HepG2 (cell line): Measurements from ENCODE around the gene N4BP2. TPM values are rescaled to one million over a fixed set of nuclear protein-coding genes. Genes with fewer than 3 reads are reported as not detected.

Experiments
- ATAC-seq: fragments of 200-7000 bp; cut with Tn5 transposase; 3 replicates; pipeline ENCODE4 v1.9.1; 2020; ENCODE audit warnings: mild to moderate bottlenecking, moderate library complexity
- BruUV-seq: library from RNA; stranded (reverse); fragments of 400-500 nt; replicated peaks from 2 replicates; lab custom pipeline; 2021; lab: Mats Ljungman, UMichigan
- CTCF ChIA-PET: fragments of 300-600 bp; formaldehyde crosslinking; extraction: SDS; loops from one replicate; lab custom pipeline; 2021; ENCODE audit warnings: low total read pairs, inconsistent platforms, low intra/inter-chr PET ratio; lab: Yijun Ruan, JAX
- POLR2A ChIA-PET: fragments of 350-600 bp; sonication (Branson Sonifier 250); formaldehyde crosslinking; loops from one replicate; lab custom pipeline; 2020; ENCODE audit warnings: antibody characterized with exemption, inconsistent platforms; lab: Yijun Ruan, JAX
- DNase-seq: peaks from one replicate; pipeline ENCODE4 v3.0.0-alpha.2; 2015; ENCODE audit warnings: low spot score
- FAIRE-seq: peaks from 3 replicates; lab custom pipeline; 2011; peaks lifted over from hg19 to GRCh38; lab: Jason Lieb, UNC
- H2AFZ ChIP-seq: one replicate; pipeline ENCODE4 v1.6.1; 2011; ENCODE audit warnings: low read length, inconsistent platforms
- H3K27ac ChIP-seq: fragments of 300-600 bp; 3 replicates; pipeline ENCODE4 v1.8.0; 2011; ENCODE audit warnings: mixed run types, mild to moderate bottlenecking, mixed read lengths, low read length, inconsistent platforms; ENCODE audit not compliant: insufficient read depth; ENCODE audit errors: extremely low read length
- H3K27me3 ChIP-seq, 2 experiments: fragments of 200-600 bp in 1 of 2; 2 replicates in 1 of 2; 3 replicates in 1 of 2; pipeline versions ENCODE4 v1.6.0 to v1.8.0; 2011; ENCODE audit warnings: low read length in 2 of 2, mild to moderate bottlenecking in 2 of 2, moderate library complexity in 2 of 2, inconsistent platforms in 1 of 2; ENCODE audit not compliant: insufficient read depth in 2 of 2, control insufficient read depth in 1 of 2
- H3K36me3 ChIP-seq, 2 experiments: fragments of 200-600 bp in 1 of 2; replicated peaks in 1 of 2; 2 replicates in 1 of 2; 3 replicates in 1 of 2; pipeline versions ENCODE4 v1.5.1 to v1.8.0; 2011; ENCODE audit warnings: low read length in 2 of 2, inconsistent platforms in 1 of 2; ENCODE audit not compliant: insufficient read depth in 2 of 2, control insufficient read depth in 1 of 2
- H3K4me1 ChIP-seq: 2 replicates; pipeline ENCODE4 v1.5.1; 2012; ENCODE audit warnings: low read length, inconsistent platforms; ENCODE audit not compliant: insufficient read depth
- H3K4me2 ChIP-seq: 2 replicates; pipeline ENCODE4 v1.6.0; 2011; ENCODE audit warnings: low read depth, low read length, inconsistent platforms
- H3K4me3 ChIP-seq, 3 experiments: fragments of 200-600 bp in 1 of 3; sonication (generic), shearing (Covaris generic) in 1 of 3; replicated peaks in 1 of 3; 2 replicates each; pipeline ENCODE4 v1.5.1; 2011 to 2016; ENCODE audit warnings: low read length in 3 of 3, inconsistent platforms in 2 of 3, low read depth in 2 of 3, mild to moderate bottlenecking in 2 of 3, control low read depth in 1 of 3, mixed read lengths in 1 of 3; ENCODE audit not compliant: insufficient read depth in 1 of 3
- H3K79me2 ChIP-seq: one replicate; pipeline ENCODE4 v1.6.1; 2011; ENCODE audit warnings: low read length, inconsistent platforms; ENCODE audit not compliant: insufficient read depth
- H3K9ac ChIP-seq: 2 replicates; pipeline ENCODE4 v1.6.0; 2011; ENCODE audit warnings: mild to moderate bottlenecking, low read depth, low read length, inconsistent platforms; ENCODE audit not compliant: insufficient read depth
- H3K9me3 ChIP-seq: 2 replicates; pipeline ENCODE4 v1.5.1; 2012; ENCODE audit warnings: mild to moderate bottlenecking, low read length
- H4K20me1 ChIP-seq: 2 replicates; pipeline ENCODE4 v1.6.0; 2011; ENCODE audit warnings: inconsistent platforms, mild to moderate bottlenecking, low read length, moderate library complexity; ENCODE audit not compliant: insufficient read depth
- HNF4G ChIP-seq, 2 experiments: sonication (generic) in 1 of 2; formaldehyde crosslinking in 1 of 2; IDR thresholded peaks; 2 replicates each; pipeline versions ENCODE4 v1.4.0 to v1.6.1; 2011 to 2020; ENCODE audit warnings: borderline replicate concordance in 2 of 2, low read depth in 2 of 2, mild to moderate bottlenecking in 2 of 2, low read length in 1 of 2, missing genetic modification reagents in 1 of 2, moderate library complexity in 1 of 2
- MNT ChIP-seq: fragments of 450-650 bp; IDR thresholded peaks from 2 replicates; pipeline ENCODE4 v1.6.1; 2016
- NR0B2 ChIP-seq: sonication (generic); formaldehyde crosslinking; IDR thresholded peaks from 2 replicates; pipeline ENCODE4 v1.4.0; 2020; ENCODE audit warnings: mild to moderate bottlenecking, missing genetic modification reagents
- SRSF1 ChIP-seq: fragments of 200-400 bp; formaldehyde crosslinking; optimal IDR thresholded peaks from 2 replicates; pipeline ENCODE3; 2017; ENCODE audit warnings: mild to moderate bottlenecking, low read depth, low read length, moderate library complexity
- ZHX2 ChIP-seq, 2 experiments: sonication (generic) in 1 of 2; formaldehyde crosslinking in 1 of 2; IDR thresholded peaks; 2 replicates each; pipeline versions ENCODE4 v1.6.1 to v1.9.0; 2014 to 2022; ENCODE audit warnings: antibody characterized with exemption in 1 of 2, borderline replicate concordance in 1 of 2, inconsistent platforms in 1 of 2, low read depth in 1 of 2, missing genetic modification reagents in 1 of 2
- ZNF18 ChIP-seq: sonication (generic); formaldehyde crosslinking; IDR thresholded peaks from 2 replicates; pipeline ENCODE4 v1.8.0; 2022; ENCODE audit warnings: mild to moderate bottlenecking, missing genetic modification reagents; ENCODE audit not compliant: insufficient replicate concordance
- WGBS: methylation state at CpG from one replicate; pipeline ENCODE4 v1.1.6; 2017; ENCODE audit warnings: low lambda C conversion rate; 5-methylcytosine and 5-hydroxymethylcytosine counted together
- in situ Hi-C: cut with HindIII; loops from 2 replicates; pipeline ENCODE4 v1.10.0; 2017; ENCODE audit warnings: low pct_unique_long_range_greater_than_20kb; ENCODE audit not compliant: extremely low pct_ligation_motif_present
- intact Hi-C: fragments of 100-400 bp; cut with micrococcal nuclease; formaldehyde crosslinking; loops from one replicate; pipeline ENCODE4 v1.10.0; 2022; ENCODE audit not compliant: unreplicated experiment
- polyA plus RNA-seq, 8 experiments: library from polyadenylated mRNA; depleted of rRNA in 3 of 8; stranded (reverse) in 7 of 8; unstranded in 1 of 8; fragments of >200 nt; fragmentation: Illumina TruSeq in 4 of 8; extraction: Trizol in 4 of 8; gene quantifications; 2 replicates each; pipeline versions ENCODE4 v1.2.1 to v1.2.3, GENCODE V29; 2011 to 2016; ENCODE audit warnings: low read depth in 4 of 8, missing spikeins in 1 of 8, mixed read lengths in 1 of 8; ENCODE audit not compliant: insufficient read depth in 1 of 8
- total RNA-seq, 5 experiments: library from RNA; depleted of rRNA; stranded (reverse); fragments of >200 nt; fragmentation: Illumina TruSeq; extraction: Trizol; gene quantifications; 2 replicates each; pipeline ENCODE4 v1.2.3, GENCODE V29; 2016; ENCODE audit warnings: low read depth in 1 of 5

Gene N4BP2
- total and polyA plus RNA-seq, 2 of the 13 experiments (the other 11 are each of a cell fraction or from before 2014, with no cell fraction given) = 5.6 to 12.9 TPM

GRCh38 chr4:40032785-40033184 lies 23.9 kb upstream of the N4BP2 start:
- no peaks in the 10 kb centered on the region for H3K36me3 ChIP-seq
- H3K4me3 ChIP-seq = no peak overlapping the region
- WGBS = 75% methylated on average over 22 of the region's 22 CpGs
- intact Hi-C loops = no loop called here
- no peak overlapping the region for H3K27ac ChIP-seq
- no peaks in the 10 kb centered on the region for H3K9me3 ChIP-seq
- ChIA-PET CTCF (no interaction called here), POLR2A (interaction anchor here (1.6 kb wide), 1 partner anchor 23 kb away, joined by 5 read pairs; the partner anchor contains the start of gene N4BP2)
- H3K9ac ChIP-seq = no peak overlapping the region
- FAIRE-seq (no peak), ATAC-seq (no peak), DNase-seq (no peak)
- no peak overlapping the region for H3K4me2 ChIP-seq
- no peaks in the 10 kb centered on the region for H3K27me3 ChIP-seq
- H4K20me1 ChIP-seq = no peaks in the 10 kb centered on the region
- BruUV-seq = no TSS peak
- in situ Hi-C loops = no loop called here
- peaks cover 12% of the 10 kb centered on the region for H3K4me1 ChIP-seq
- no peaks in the 10 kb centered on the region for H3K79me2 ChIP-seq
- H2AFZ ChIP-seq = no peak overlapping the region
- TF ChIP-seq MNT = peak; percentile 43; the same call in 1 of the 2 replicates
- TF ChIP-seq ZNF18 (CRISPR knock-in tag) = no peak
- no peak for TF ChIP-seq ZHX2 (IDR thresholded peaks at IDR 0.05; ENCODE audit: low read depth)
- TF ChIP-seq ZHX2 (CRISPR knock-in tag; IDR thresholded peaks at IDR 0.05; ENCODE audit: borderline replicate concordance) = no peak
- no peak for TF ChIP-seq NR0B2 (CRISPR knock-in tag)
- TF ChIP-seq HNF4G (IDR thresholded peaks at IDR 0.05; ENCODE audit: borderline replicate concordance, low read depth, low read length) = no peak
- TF ChIP-seq HNF4G (CRISPR knock-in tag; IDR thresholded peaks at IDR 0.05; ENCODE audit: borderline replicate concordance, low read depth) = no peak
- TF ChIP-seq SRSF1 = no peak
